ENCODE data around the gene PAGR1.
"Not testable (repeated sequence)": the region's sequence is repeated elsewhere in the genome, so short reads cannot be mapped to it uniquely, and the experiment has no call there.

Gene PAGR1

DNA sequence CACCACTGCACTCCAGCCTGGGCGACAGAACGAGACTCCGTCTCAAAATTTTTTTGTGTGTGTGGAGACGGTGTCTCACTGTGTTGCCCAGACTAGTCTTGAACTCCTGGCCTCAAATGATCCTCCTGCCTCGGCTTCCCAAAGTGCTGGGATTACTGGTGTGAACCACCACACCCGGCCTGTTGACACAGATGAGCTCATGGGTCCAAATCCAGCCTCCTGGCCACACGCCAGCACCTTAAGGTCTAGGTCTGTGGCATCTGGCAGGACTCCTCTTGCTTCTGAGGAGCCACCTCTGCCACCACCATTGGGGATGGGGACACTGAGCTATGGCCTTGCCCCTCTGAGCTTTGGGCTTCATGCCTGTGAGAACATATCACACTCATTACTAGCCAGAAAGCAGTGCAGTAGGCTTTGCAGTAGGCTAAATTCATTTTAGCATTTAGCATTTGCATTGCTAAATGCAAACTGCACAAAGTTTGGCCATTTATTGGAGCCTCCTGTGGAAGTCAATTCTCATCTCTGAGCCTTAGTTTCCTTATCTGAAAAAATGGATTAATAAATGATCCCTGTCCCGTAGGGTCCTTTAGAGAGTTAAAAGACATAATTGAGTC, 52.6 kb downstream of the PAGR1 start:
- DNase-seq = no peak

DNA sequence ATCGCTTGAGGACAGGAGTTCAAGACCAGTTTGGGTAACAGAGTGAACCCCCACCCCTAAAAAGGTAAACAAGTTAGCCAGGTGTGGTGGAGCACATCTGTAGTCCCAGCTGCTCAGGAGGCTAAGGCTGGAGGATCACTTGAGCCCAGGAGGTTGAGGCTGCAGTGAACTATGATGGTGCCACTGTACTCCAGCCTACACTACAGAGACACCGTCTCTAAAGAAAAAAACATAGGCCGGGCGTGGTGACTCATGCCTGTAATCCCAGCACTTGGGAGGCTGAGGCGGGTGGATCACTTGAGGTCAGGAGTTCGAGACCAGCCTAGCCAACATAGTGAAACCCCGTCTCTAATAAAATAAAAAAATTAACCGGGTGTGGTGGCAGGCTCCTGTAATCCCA, 53.1 kb downstream of the PAGR1 start:
- DNase-seq = not testable (repeated sequence)
